NCI-H2171 (cell line): ENCODE measurements around the gene RAB9A.
"Not testable (repeated sequence)": the region's sequence is repeated elsewhere in the genome, so short reads cannot be mapped to it uniquely, and the experiment has no call there.

Experiments
- DNase-seq: peaks from one replicate; lab custom pipeline; 2025; lab: John Stamatoyannopoulos, UW

RAB9A gene

DNA sequence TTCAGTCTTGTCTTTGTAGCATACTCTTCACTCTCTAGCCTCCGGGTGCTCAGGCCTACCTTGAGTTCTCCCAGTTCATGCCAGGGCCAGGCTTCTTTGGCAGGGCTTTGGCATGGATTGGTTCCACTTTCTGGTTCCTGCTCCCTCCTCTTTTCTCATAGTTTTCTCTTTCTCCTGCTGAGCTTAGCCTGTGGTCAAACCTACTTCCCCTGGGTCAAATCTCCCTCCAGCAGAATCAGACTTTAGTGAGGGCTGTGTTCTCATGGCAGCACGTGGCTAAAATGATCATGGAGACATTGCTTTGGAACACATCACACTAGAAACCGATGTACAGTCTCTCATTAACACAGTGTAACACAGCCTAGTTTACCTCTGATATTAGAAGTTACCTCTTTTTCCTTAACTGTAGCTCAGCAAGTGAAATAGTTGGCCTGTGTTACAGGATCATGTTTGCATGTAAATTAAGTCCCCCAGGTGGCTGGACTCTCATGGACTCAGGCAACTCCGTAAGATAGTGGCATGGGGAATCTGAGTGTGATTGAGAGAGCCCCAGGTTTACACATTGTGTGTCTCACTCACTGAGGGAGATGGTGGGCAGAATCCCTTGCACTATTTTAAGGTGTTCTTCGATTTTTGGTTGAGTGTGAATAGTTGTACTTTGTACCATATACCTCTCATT is 13.3 kb downstream of the RAB9A start:
- DNase-seq = no peak

DNA sequence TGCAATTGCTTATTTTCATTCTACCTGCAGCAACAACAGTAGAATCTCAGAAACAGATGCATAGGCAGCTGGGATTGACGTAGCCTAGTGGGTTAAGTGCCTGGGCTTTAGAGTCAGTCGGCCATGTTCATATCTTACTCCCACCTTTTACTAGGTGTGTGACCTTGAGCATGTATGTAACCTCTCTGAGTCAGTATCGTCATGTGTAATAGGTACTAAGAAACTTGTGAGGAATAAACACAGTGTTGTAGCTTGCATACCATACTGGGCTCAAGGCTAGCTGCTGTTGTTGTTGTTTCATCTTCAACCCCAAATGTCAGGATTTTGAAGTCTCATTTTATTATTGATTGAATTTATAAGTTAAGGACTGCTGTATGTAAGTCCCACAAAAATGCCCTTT is 14.2 kb downstream of the RAB9A start:
- DNase-seq = no peak

DNA sequence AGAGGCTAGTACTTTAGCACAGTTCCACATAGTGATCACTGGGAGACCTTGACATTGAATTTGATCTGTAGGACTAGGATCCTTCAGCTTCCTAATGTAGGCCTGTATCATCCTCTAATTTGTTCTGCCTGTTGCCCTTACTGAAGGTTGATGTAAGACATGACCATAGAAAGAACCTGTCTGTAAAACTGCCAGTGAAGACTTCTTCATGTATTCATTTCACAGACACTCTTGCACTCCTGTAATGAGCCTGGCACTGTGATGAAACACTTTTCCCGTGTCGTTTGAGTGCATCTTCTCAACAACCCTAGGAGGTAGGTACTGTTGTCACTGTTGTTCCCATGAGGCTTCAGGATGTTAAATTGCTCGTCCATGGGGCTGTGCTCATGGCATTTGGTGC is 14.7 kb downstream of the RAB9A start:
- no peak for DNase-seq

DNA sequence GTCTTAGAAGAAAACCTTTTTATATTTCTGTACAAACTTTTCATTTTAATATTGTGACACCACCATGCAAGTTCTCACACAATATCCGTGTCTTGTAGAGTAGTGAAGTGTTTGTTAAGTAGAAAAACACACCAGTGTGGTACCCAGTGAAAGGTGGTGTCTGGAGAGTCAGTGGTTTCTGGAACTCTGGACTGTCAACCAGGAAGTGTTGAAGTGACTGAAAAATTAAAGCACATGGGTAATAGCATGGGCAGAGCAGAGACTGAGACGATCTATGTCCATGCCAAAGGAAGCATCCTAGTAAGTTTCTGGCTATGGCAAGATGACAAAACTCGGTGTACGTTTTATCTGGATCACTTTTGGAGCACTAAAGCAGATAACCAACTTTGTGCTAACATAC is 22.2 kb downstream of the RAB9A start:
- no peak for DNase-seq

DNA sequence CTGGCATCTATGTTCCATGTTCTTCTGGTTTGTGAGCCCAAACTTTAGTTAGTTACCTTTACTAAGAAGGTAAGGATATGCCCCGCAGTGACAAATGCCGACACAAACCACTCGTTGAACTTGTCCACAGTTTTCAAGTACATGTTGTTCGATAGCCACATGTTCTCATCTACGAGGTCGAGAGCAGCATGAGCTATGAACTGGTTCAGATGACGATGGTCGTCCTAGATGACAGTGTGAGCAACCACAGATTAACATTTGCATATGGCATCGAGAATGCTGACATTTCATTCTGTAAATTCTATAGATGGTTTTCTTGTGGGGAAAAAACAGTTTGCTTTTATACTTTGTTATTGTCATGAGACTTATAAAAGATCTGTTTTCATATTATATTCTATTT is 27.5 kb downstream of the RAB9A start:
- no peak for DNase-seq

DNA sequence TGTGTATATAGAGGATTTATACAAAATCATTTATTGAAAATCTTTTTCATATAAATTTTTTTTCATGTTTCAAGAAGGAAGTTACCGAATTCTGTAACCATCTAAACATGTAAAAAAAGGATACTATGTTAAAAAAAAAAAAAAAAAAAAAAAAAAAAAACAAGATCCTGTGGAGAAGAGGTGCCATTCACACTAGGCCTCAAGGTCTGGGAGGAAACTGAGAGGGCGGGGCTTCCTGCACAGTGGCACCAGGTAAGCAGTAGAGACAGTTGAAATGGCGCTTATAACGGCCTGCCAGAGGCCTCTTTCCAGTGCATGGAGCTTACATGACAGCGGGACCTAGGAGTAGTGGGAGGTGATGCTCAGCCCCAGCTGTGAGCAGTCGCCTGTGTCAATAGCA is 28.0 kb downstream of the RAB9A start:
- no peak for DNase-seq

DNA sequence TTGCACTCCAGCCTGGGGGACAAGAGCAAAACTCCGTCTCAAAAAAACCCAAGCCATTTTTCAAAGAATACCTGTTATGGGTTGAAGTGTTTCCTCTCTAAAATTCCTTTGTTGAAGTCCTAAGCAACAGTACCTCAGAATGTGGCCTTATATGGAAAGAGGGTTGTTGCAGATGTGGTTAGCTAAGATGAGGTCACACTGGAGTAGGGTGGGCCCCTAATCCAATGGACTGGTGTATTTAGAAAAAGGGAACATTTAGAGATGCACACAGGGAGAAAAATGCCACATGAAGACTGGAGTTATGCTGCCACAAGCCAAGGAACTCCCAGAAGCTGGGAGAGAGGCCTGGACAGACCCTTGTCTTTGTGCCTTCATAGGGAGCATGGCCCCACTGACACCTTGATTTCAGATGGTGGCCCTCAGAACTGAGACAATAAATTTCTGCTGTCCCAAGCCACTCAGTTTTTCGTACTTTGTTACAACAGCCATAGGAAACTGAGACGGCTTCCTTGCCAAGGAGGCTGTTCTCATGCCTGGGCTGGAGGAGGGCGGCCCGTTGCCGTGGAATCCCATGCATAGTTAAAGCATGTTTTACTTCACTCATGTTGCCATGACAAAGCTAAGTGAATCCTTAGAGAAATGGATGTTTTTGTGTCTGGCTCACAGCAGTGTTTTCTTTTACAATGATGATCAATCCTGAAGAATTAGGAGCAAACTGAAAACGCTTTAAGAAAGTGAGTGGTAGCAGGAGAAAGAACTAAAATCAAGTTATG is 29.0 kb downstream of the RAB9A start:
- DNase-seq = no peak

DNA sequence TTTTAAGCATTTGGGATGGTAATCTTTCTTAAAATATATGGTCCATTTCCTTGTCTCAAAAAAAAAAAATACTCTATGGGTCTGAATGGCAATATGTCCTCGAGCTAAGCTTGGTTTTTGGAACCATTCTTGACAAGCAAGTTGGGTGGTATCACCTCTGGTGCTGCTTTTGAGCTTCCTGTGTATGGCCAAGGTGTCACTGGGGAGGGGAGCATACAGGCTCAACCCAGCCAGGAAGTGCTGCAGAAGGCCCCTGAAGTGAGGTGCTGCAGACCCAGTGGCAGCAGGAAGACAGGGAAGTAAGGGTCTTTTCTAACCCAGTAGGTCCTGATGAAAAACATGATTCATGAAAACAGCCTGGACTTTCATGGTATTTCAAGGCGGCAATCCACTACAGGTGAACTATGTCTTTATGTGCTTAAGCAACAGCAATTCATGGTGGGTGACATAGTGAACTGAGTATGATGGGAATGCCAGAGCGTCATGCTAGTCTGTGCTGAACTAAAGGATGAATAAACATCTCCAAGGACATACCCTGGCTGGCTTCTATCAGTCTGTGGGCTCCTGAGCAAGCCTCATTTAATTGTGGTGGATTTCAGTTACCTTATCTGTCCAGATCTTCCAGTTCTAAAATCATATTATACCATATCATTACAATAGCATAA is 30.4 kb downstream of the RAB9A start:
- DNase-seq = no peak

DNA sequence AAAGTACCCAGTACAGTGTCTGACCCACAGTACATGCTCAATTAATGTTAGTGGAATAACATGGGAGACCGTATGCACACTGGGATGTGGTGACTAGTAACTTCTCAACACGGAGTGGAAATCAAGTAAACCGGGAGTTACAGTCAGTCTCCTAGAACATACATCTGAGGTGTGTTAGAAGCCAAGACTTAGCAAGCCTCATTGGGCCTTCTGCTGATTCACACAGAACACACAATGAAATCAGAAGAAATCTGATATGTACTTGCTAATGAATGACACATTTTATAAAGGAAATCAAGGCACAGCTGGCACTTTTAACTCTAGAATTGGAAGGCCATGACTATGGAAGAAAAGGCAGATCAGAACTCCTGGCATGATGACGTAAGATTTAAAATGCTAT is 32.4 kb downstream of the RAB9A start:
- DNase-seq = peak; percentile 42

DNA sequence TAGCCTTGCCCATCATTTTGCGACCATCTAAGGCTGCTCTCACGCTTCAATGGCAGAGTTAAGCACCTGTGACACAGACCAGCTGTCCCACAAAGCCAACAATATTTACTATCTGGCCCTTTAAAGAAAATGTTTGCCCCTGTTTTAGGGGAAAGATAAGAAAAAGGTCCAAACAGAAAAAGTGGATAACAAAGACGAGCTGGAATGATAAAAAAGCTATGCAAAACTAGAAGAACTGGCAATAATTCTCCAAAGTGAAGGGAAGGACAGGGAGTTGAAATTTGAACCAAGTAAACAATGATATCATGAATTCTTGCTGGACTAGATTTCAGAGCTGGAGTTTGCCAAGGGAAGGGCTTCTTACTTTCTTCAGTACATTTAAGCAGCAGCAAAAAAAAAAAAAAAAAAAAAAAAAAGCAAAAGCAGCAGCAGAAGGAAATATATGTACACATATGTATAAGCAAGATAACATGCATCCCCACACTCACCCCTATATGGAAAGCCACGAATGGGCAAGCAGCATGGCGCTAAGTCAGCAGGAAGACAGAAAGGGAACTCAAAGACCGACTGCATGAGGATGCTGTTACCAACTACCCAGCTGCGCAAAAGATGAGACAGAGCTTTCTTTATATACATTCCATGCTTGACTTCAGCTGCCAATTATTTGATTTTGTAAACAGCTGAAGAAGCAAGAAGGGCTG is 33.0 kb downstream of the RAB9A start:
- peak; percentile 19 for DNase-seq

DNA sequence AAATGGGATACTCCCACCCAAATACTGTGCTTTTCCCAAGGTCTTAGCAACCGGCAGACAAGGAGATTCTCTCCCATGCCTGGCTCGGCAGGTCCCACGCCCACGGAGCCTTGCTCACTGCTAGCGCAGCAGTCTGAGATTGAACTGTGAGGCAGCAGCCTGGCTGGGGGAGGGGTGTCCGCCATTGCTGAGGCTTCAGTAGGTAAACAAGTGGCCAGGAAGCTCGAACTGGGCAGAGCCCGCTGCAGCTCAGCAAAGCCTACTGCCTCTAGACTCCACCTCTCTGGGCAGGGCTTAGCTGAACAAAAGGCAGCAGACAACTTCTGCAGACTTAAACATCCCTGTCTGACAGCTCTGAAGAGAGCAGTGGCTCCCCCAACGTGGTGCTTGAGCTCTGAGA is 36.0 kb downstream of the RAB9A start:
- DNase-seq = not testable (repeated sequence)

DNA sequence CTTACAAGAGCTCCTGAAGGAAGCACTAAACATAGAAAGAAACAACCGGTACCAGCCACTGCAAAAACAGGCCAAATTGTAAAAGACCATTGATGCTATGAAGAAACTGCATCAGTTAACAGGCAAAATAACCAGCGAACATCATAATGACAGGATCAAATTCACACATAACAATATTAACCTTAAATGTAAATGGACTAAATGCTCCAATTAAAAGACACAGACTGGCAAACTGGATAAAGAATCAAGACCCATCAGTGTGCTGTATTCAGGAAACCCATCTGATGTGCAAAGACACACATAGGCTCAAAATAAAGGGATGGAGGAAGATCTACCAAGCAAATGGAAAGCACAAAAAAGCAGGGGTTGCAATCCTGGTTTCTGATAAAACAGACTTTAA is 37.7 kb downstream of the RAB9A start:
- DNase-seq = not testable (repeated sequence)

DNA sequence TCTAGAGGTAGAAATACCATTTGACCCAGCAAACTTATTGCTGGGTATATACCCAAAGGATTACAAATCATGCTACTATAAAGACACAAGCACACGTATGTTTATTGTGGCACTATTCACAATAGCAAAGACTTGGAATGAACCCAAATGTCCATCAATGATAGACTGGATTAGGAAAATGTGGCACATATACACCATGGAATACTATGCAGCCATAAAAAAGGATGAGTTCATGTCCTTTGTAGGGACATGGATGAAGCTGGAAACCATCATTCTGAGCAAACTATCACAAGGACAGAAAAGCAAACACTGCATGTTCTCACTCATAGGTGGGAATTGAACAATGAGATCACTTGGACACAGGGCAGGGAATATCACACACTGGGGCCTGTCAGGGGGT is 41.6 kb downstream of the RAB9A start:
- DNase-seq = not testable (repeated sequence)

DNA sequence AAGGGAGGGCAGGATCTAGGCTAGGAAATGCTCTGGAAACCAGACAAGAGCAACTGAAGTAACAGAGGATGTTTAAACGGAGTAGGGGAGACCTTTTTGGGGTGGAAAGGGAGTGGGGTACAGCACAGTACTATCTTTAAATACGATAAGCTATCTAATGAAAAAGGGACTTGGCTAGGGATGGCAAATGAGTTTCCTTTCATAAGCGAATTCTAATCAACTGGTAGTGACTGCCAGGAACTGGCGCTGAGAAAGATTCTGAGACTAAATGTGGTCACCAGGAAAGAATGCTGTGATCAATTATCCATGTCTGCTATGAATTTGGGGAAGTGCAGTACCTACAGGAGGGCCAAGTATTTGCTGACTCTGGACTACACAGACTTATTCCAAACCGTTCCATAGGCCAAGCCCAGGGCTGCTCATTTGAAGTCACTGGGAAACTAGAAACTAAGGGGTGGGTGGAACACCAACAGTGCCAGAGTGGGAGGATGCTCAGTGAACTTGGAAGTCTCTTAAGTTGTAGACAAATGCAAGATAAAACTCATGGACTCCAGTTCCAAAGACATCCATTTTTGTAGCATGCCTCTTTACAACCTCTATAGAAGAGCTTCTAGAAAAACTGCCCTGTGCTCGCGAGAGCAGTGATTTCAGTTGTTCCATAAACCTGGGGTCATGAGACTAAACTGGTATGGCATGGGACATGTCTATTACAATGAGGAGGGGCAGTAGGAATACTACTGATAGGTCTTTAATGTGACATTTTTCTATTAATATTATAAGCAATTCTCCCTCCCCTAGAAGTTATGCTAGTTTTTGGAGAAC is 43.5 kb downstream of the RAB9A start:
- no peak for DNase-seq

DNA sequence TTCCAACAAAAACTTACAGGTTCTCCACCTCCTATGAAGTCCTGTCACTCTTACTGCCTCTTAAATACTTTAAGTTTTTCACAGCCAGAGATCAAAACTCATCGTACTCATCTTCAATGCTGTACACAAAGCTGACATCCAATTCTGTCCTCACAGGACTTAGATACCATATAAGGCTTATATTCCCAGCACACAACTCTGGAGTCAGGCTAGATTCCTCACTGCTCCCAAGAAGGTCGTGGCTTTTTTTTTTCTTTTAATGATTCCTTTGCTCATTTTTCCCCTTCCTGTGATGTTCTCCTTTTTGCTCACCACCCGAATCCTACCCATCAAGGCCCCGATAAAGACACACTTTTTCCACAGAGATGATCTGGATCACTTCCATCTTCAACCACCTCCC is 44.6 kb downstream of the RAB9A start:
- DNase-seq = no peak

DNA sequence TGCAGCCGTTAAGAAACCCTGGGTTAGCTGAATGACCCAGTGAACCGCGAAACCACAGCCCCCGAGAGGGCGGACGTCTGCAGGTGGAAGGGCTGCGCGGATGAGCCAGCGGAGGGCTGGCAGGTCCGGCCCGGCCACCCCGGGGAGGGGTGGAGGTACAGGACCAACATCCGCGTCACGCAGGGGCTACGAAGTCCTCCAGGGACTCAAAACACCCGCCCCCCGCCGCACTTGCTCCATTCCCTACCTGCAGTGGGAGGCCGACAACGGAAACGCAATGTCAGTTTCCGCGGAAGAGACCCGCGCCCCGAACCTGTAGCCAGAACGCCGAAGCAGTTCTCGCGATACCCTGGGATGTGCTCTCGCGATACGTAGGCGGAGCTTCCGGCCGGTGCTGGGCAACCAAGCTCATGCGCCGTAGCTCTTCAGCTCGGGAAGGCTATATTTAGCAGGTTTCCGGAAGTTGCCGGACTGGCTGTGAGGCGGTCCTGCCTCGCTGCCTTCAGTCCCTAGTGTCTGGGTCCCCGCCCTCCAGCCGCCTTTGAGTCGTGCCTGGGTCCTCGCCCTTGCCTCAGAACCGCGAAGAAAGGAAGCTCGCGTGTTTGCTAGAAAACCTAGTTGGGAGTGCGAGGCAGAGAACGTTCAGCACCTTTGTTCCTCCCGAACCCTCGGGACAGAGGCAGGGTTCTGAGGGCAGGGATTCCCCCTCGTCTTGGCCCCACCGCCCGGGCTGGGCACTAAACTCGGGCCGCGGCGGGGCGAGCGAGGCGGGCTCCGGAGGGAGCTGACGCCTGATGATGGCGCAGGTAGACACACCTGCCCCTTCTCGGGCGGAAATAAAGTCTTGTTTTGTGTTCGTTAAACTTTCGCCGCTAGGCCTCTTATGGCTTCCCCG is 45.6 kb downstream of the RAB9A start, which contains the start of the genes OFD1 and TRAPPC2:
OFD1 (plus strand) TSS at position 471 of the 895 bp plus-strand sequence; CDS start at position 795, 324 bp downstream.
TRAPPC2 (minus strand) TSS at position 343 of the 895 bp plus-strand sequence. CDS start 14,657 bp downstream, outside the sequence.
- DNase-seq = peak; percentile 79

DNA sequence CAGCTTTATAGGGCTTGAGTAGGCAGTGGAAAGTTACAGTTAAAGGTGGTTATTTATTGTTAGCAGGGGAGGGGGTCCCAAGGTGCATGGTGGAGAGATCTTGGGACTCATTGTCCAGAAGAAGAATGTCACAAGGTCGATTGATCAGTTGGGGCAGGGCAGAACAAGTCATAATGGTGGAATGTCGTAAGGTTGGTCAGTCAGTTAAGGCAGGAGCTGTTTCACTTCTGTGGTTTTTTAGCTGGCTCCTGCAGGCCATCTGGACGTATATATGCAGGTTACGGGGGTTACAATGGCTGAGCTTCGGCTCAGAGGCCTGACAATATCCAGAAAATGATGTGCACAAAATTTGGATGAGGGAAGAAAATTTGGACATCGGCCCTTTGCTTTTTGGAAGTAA is 52.8 kb downstream of the RAB9A start:
- no peak for DNase-seq

DNA sequence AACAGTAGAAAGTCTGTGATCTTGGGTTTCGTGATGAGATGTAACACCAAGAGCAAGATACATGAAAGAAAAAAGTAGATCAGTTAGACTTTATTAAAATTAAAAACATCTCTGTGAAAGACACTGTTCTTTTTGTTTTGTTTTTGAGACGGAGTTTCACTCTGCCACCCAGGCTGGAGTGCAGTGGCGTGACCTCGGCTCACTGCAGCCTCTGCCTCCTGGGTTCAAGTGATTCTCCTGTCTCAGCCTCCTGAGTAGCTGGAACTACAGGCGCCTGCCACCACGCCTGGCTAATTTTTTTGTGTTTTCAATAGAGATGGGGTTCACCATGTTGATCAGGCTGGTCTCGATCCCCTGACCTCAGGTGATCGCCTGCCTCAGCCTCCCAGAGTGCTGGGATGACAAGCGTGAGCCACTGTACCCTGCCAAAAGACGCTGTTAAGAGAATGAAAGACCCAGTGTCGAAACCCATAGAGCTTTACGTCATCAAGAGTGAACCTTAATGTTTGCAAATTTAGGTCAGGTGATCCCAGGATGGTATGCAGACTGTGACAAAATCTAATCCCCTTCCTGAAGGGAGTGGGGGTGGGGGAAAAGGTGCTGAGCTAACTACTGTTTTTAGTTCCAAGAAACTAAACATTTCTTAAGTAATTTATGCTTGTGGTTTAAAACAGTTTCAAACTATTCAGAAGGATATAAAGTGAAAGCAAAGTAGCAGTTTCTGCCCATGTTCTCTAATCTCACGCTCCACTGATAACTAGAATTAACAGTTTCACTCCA is 53.7 kb downstream of the RAB9A start:
- DNase-seq = no peak

DNA sequence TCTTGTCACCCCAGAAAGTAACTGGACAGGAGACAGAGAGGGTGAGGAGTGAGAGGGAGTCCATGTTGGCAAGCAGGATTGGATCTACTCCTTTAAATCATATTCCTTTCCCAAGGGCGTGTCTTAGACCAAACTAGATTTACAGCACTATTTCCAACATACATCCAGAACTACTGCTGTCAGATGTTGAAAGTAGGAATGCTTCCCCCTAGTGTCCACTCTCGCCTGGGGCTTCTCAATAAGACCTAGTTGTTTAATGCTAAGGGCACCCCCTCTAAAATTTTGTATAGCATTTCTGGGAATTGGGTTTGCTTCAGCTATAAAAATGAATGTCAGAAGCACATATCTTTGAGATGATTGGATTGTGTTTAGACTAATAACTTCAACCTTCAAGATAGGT is 58.9 kb downstream of the RAB9A start:
- DNase-seq = no peak

DNA sequence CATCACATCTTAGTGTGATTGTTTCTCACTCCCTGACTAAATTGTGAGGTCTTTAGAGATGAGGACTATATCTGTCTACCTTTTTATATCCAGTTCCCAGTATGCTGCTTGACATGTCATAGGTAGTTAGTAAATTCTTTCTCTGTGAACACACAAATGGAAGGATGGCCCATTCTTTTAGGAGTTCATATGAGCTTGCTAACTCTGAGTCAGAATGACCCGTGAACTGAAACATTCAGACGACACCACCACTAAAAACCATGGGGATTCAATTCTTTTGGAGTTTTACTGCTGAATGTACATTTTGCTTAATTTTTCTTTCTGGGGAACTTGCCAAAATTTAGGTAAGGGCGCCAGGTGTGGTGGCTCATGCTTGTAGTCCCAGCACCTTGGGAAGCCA is 59.6 kb downstream of the RAB9A start:
- DNase-seq = no peak
